Parathyroid adenoma (tissue), 2 donors: Measurements from ENCODE around the gene S100PBP.

Source experiments
- H2AFZ ChIP-seq: fragments of 300-600 bp; sonication (generic); one replicate; pipeline ENCODE4 v1.7.0; 2017; ENCODE audit warnings: antibody characterized with exemption, mild to moderate bottlenecking
- H3K27ac ChIP-seq: fragments of 300-600 bp; sonication (generic); one replicate; pipeline ENCODE4 v1.7.0; 2017
- H3K27me3 ChIP-seq: fragments of 300-600 bp; sonication (generic); one replicate; pipeline ENCODE4 v1.7.0; 2017; ENCODE audit warnings: low read length; ENCODE audit not compliant: control insufficient read depth, insufficient read depth
- H3K36me3 ChIP-seq: fragments of 300-600 bp; sonication (generic); one replicate; pipeline ENCODE4 v1.7.0; 2017; ENCODE audit warnings: low read length; ENCODE audit not compliant: control insufficient read depth, insufficient read depth
- H3K4me1 ChIP-seq: fragments of 300-600 bp; sonication (generic); one replicate; pipeline ENCODE4 v1.7.0; 2017; ENCODE audit warnings: control low read depth
- H3K4me2 ChIP-seq: fragments of 300-600 bp; sonication (generic); one replicate; pipeline ENCODE4 v1.7.0; 2017; ENCODE audit warnings: low read length
- H3K4me3 ChIP-seq: fragments of 300-600 bp; sonication (generic); one replicate; pipeline ENCODE4 v1.7.0; 2017; ENCODE audit warnings: low read depth, low read length
- H3K79me2 ChIP-seq: fragments of 300-600 bp; sonication (generic); one replicate; pipeline ENCODE4 v1.7.0; 2017; ENCODE audit warnings: control low read depth
- H3K9ac ChIP-seq: fragments of 300-600 bp; sonication (generic); one replicate; pipeline ENCODE4 v1.7.0; 2017; ENCODE audit warnings: mild to moderate bottlenecking
- H3K9me3 ChIP-seq: fragments of 300-600 bp; sonication (generic); one replicate; pipeline ENCODE4 v1.7.0; 2017; ENCODE audit warnings: low read length; ENCODE audit not compliant: control insufficient read depth
- TF ChIP-seq, protein P1 (sequence below): fragments of 300-600 bp; sonication (generic); IDR thresholded peaks from one replicate; pipeline ENCODE4 v1.7.0; 2017; ENCODE audit warnings: antibody characterized with exemption, mild to moderate bottlenecking
- donor health status: primary hyperparathyroidism.

Gene S100PBP

DNA sequence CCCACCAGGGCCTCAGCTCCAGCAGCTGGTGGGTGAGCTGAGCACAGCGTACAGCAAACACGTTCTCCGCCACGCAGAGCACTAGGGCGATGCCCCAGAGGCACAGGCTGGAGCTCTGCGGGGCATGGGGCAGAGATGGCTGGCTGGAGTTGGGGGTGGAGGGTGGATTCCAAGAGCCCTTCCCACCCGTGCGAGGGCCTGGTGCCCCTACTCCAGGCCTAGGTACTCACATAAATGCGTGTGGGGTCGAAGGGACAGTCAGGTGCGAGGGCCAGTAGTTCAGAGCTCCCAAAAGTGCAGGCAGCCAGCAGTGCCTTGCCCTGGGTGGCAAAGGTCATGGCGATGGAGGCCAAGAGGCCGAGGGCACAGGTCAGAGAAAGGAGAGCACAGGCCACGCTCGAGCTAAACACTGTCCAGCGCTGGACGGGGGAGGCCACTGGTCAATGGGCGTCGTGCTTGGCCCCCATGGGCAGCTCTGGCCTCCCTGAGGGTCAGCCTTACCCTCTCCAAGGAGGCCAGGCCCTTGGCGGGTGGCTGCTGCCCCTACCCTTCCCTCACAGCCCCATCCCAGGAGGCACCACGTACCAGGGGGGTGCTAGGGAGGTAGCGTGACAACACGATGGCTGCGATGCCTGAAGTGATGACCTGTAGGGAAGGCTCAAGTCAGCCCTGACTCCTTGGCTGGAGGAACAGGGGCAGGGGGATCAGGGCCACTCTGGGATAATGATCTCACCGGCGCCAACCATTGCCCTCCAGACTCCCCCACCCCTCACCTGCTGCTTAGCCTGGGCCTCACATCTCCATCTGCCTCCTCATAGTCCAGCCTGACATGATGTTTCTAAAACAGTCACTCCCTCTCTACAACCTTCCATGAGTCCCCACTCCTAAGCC is 78.1 kb downstream of the S100PBP start:
- TF ChIP-seq, protein P1, sequence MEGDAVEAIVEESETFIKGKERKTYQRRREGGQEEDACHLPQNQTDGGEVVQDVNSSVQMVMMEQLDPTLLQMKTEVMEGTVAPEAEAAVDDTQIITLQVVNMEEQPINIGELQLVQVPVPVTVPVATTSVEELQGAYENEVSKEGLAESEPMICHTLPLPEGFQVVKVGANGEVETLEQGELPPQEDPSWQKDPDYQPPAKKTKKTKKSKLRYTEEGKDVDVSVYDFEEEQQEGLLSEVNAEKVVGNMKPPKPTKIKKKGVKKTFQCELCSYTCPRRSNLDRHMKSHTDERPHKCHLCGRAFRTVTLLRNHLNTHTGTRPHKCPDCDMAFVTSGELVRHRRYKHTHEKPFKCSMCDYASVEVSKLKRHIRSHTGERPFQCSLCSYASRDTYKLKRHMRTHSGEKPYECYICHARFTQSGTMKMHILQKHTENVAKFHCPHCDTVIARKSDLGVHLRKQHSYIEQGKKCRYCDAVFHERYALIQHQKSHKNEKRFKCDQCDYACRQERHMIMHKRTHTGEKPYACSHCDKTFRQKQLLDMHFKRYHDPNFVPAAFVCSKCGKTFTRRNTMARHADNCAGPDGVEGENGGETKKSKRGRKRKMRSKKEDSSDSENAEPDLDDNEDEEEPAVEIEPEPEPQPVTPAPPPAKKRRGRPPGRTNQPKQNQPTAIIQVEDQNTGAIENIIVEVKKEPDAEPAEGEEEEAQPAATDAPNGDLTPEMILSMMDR: no peak
- Histone ChIP-seq H3K27ac (no peak overlapping the region), H3K79me2 (no peaks in the 10 kb centered on the region), H3K9me3 (no peaks in the 10 kb centered on the region), H3K36me3 (no peaks in the 10 kb centered on the region), H3K4me1 (no peaks in the 10 kb centered on the region), H3K4me2 (no peak overlapping the region), H3K9ac (no peak overlapping the region), H2AFZ (no peak overlapping the region), H3K27me3 (no peaks in the 10 kb centered on the region), H3K4me3 (no peak overlapping the region)

DNA sequence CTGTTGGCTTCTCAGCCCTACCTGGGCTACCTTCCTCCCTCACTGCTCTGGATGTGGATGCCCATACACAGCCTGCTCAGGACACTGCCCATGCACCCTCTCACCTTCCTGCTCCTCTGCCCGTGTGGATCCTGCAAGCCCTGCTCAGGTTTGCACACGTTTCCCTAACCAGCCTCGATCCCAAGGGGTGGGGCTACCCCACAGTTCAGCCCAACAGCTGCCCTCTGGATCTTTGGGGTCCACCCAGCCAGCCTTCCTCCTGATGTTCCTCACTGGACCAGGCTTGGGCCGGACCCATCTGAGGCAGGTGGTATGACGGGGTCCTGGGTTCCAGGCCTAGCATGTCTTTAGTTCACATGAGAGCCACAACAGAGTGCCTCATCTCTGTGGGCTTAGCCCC is 79.0 kb downstream of the S100PBP start:
- Histone ChIP-seq H3K27ac (no peak overlapping the region), H3K9ac (no peak overlapping the region), H3K4me1 (no peaks in the 10 kb centered on the region), H3K4me2 (no peak overlapping the region), H2AFZ (no peak overlapping the region), H3K27me3 (no peaks in the 10 kb centered on the region), H3K36me3 (no peaks in the 10 kb centered on the region), H3K4me3 (no peak overlapping the region), H3K79me2 (no peaks in the 10 kb centered on the region), H3K9me3 (no peaks in the 10 kb centered on the region)
- TF ChIP-seq, protein P1: no peak

DNA sequence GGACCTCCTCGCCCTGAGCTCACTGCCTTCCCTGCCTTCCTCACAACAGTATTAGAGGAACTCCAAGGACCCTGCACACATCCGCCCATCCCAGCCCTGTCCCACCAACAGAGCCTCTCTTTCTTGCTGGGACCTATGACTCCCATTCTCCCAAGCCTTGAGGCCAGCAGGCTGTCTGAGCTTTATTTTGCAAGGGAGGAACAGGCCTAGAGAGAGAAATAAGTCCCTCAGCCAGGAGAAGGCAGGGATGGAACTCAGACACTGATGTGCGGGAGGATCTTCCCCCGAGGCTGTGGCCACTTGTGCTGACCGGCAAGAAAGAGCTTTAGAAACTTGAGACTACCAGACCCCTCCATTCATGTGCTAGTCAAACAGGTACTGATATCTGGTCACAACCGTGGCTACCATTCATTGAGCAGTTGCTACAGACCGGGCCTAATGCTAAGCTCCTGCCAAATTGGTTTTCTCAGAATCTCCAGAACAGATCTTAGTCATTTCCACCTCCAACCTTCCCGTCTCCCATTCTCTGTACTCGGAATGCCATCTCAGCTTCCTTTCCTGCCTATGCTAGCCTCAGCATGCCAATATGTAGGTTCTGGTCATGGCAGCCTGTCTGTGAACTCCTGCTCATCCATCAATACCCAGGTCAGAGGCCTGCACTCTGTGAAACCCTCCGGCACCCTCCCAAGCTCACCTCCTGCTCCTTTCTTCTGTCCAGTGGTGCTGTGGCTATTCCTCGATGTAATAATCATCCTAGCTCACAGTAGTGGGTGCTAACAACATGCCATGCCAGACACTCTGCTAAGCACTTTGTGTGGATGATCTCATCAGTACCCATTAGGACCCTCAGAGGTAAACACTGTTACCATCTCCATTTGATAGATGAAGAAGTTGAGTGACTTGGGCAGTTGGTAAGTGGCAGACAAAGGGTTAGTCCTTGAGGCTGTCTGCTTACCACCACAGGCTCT is 79.9 kb downstream of the S100PBP start:
- no peak overlapping the region for H3K9ac ChIP-seq
- H3K79me2 ChIP-seq: no peaks in the 10 kb centered on the region
- H3K27ac ChIP-seq: no peak overlapping the region
- no peaks in the 10 kb centered on the region for H3K27me3 ChIP-seq
- H3K4me2 ChIP-seq: no peak overlapping the region
- H3K4me3 ChIP-seq: no peak overlapping the region
- no peak overlapping the region for H2AFZ ChIP-seq
- H3K9me3 ChIP-seq: no peaks in the 10 kb centered on the region
- no peaks in the 10 kb centered on the region for H3K36me3 ChIP-seq
- TF ChIP-seq, protein P1: no peak
- no peaks in the 10 kb centered on the region for H3K4me1 ChIP-seq

DNA sequence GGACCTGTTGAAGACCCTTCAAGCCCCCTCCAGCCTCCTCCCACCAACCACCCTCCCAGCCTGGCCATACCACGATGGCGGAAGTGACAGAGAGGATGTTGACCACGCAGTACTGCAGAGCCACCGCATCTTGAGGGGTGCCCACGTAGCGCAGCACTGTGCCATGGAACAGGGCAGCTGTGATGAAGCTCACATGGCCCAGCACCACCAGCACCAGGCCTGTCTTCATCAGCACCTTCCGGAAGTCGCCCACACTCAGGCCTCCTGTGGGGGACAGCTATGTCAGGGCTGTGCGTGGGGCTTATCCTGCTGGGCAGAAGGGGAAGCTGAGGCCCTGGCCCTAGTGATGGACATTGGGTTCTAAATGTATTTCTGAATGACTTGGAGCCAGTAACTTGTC is 80.6 kb downstream of the S100PBP start:
- Histone ChIP-seq H3K27ac (no peak overlapping the region), H3K36me3 (no peaks in the 10 kb centered on the region), H2AFZ (no peak overlapping the region), H3K4me1 (no peaks in the 10 kb centered on the region), H3K9ac (no peak overlapping the region), H3K79me2 (no peaks in the 10 kb centered on the region), H3K27me3 (no peaks in the 10 kb centered on the region), H3K4me2 (no peak overlapping the region), H3K4me3 (no peak overlapping the region), H3K9me3 (no peaks in the 10 kb centered on the region)
- TF ChIP-seq, protein P1: no peak
